A673 (cell line): Measurements from ENCODE around the gene NAV2. TPM values are rescaled to one million over a fixed set of nuclear protein-coding genes. Genes with fewer than 3 reads are reported as not detected.

Source experiments
- BruUV-seq: library from RNA; stranded (reverse); fragments of 400-500 nt; replicated peaks from 2 replicates; lab custom pipeline; 2021; lab: Mats Ljungman, UMichigan
- CTCF ChIA-PET: fragments of 300-600 bp; sonication (Branson Sonifier 250); formaldehyde crosslinking; loops from one replicate; lab custom pipeline; 2022; ENCODE audit warnings: antibody characterized with exemption; lab: Charles Lee
- POLR2A ChIA-PET: fragments of 300-600 bp; sonication (Branson Sonifier 250); formaldehyde crosslinking; loops from one replicate; lab custom pipeline; 2022; ENCODE audit warnings: antibody characterized with exemption; ENCODE audit not compliant: low non-redundant PET; lab: Charles Lee
- DNase-seq: peaks from one replicate; pipeline ENCODE4 v3.0.0-alpha.2; 2015; ENCODE audit warnings: low spot score
- H3K27ac ChIP-seq: fragments of 200-600 bp; sonication (generic); 2 replicates; pipeline ENCODE4 v1.5.1; 2016; ENCODE audit warnings: mixed run types, low read depth, mild to moderate bottlenecking, mixed read lengths, antibody characterized with exemption, low read length; ENCODE audit not compliant: poor library complexity, severe bottlenecking
- H3K27me3 ChIP-seq: fragments of 200-600 bp; sonication (generic); replicated peaks from 2 replicates; pipeline ENCODE4 v1.6.1; 2017; ENCODE audit warnings: mixed run types, low read depth, mild to moderate bottlenecking, mixed read lengths, antibody characterized with exemption, low read length; ENCODE audit not compliant: insufficient read depth, poor library complexity
- H3K36me3 ChIP-seq: fragments of 200-600 bp; sonication (generic); 2 replicates; pipeline ENCODE4 v1.6.1; 2016; ENCODE audit warnings: mixed run types, mild to moderate bottlenecking, mixed read lengths, antibody characterized with exemption, low read length; ENCODE audit not compliant: insufficient read depth, poor library complexity, severe bottlenecking
- H3K4me1 ChIP-seq: fragments of 200-600 bp; sonication (generic); 2 replicates; pipeline ENCODE4 v1.6.1; 2017; ENCODE audit warnings: mixed run types, mild to moderate bottlenecking, mixed read lengths, antibody characterized with exemption, low read length; ENCODE audit not compliant: insufficient read depth, poor library complexity, severe bottlenecking
- H3K4me3 ChIP-seq: fragments of 200-600 bp; sonication (generic); 2 replicates; pipeline ENCODE4 v1.5.1; 2016; ENCODE audit warnings: low read depth, mixed run types, mild to moderate bottlenecking, mixed read lengths, low read length; ENCODE audit not compliant: poor library complexity, severe bottlenecking
- H3K9me3 ChIP-seq: fragments of 200-600 bp; sonication (generic); 2 replicates; pipeline ENCODE4 v1.6.1; 2016; ENCODE audit warnings: mixed run types, low read depth, mild to moderate bottlenecking, mixed read lengths, antibody characterized with exemption, low read length; ENCODE audit not compliant: poor library complexity, severe bottlenecking
- CTCF ChIP-seq: fragments of 300-800, 200-600 bp; sonication (generic); conservative IDR thresholded peaks from 2 replicates; pipeline ENCODE4 v1.5.1; 2017; ENCODE audit warnings: low read depth, mild to moderate bottlenecking, antibody characterized with exemption, low read length, moderate library complexity, mixed read lengths
- EZH2 ChIP-seq: fragments of 200-600 bp; sonication (generic); IDR thresholded peaks from 2 replicates; pipeline ENCODE4 v1.6.1; 2017; ENCODE audit warnings: borderline replicate concordance, low read depth, mild to moderate bottlenecking, mixed read lengths, antibody characterized with exemption, low read length; ENCODE audit not compliant: poor library complexity, severe bottlenecking
- intact Hi-C: fragments of 100-400 bp; cut with micrococcal nuclease; formaldehyde crosslinking; loops from one replicate; pipeline ENCODE4 v1.10.0; 2022; ENCODE audit not compliant: unreplicated experiment
- total RNA-seq: library from RNA; stranded (reverse); gene quantifications from 2 replicates; pipeline ENCODE4 v1.2.3, GENCODE V29; 2021

The NAV2 gene
- total RNA-seq, 1 experiment from 2014 or later, result not detected

- no TSS peak for BruUV-seq
- H3K4me3 ChIP-seq, result no peak overlapping the region
- no peaks in the 10 kb centered on the region for H3K36me3 ChIP-seq
- POLR2A ChIA-PET, result no interaction called here
- H3K27me3 ChIP-seq, result no peaks in the 10 kb centered on the region
- TF ChIP-seq CTCF (no peak), EZH2 (no peak)
- intact Hi-C loops, result no loop called here
- CTCF ChIA-PET, result no interaction called here
- H3K4me1 ChIP-seq, result no peaks in the 10 kb centered on the region
- no peaks in the 10 kb centered on the region for H3K9me3 ChIP-seq
- DNase-seq, result no peak
- no peak overlapping the region for H3K27ac ChIP-seq
Measured at GRCh38 chr11:19895776-19896175, 183.1 kb downstream of the NAV2 start.

- no peak overlapping the region for H3K27ac ChIP-seq
- BruUV-seq, result no TSS peak
- H3K4me3 ChIP-seq, result no peak overlapping the region
- H3K4me1 ChIP-seq, result no peaks in the 10 kb centered on the region
- intact Hi-C loops, result loop anchor here (1.0 to 2.0 kb wide), 2 partner anchors 339 to 347 kb away; no protein-coding TSS in a partner anchor
- ChIA-PET CTCF (interaction anchor here (0.6 to 1.0 kb wide), 11 partner anchors 9 to 641 kb away, joined by 3 to 11 read pairs (median 4); no protein-coding TSS in a partner anchor), POLR2A (no interaction called here)
- no peaks in the 10 kb centered on the region for H3K36me3 ChIP-seq
- TF ChIP-seq CTCF (peak; percentile 75), EZH2 (no peak)
- H3K9me3 ChIP-seq, result no peaks in the 10 kb centered on the region
- DNase-seq, result peak; percentile 67
- H3K27me3 ChIP-seq, result no peaks in the 10 kb centered on the region
Measured at GRCh38 chr11:19903620-19904069, 191.0 kb downstream of the NAV2 start.

- intact Hi-C loops, result no loop called here
- TF ChIP-seq EZH2 (no peak), CTCF (peak; percentile 60)
- POLR2A ChIA-PET, result no interaction called here
- Histone ChIP-seq H3K4me1 (no peaks in the 10 kb centered on the region), H3K4me3 (no peak overlapping the region), H3K27ac (no peak overlapping the region), H3K36me3 (no peaks in the 10 kb centered on the region), H3K9me3 (no peaks in the 10 kb centered on the region), H3K27me3 (no peaks in the 10 kb centered on the region)
- DNase-seq, result peak; percentile 28
- BruUV-seq, result no TSS peak
- CTCF ChIA-PET, result no interaction called here
Measured at GRCh38 chr11:19905280-19905853, 192.7 kb downstream of the NAV2 start.
